ENCODE measurements around the gene SLAMF6.

The SLAMF6 gene

DNA sequence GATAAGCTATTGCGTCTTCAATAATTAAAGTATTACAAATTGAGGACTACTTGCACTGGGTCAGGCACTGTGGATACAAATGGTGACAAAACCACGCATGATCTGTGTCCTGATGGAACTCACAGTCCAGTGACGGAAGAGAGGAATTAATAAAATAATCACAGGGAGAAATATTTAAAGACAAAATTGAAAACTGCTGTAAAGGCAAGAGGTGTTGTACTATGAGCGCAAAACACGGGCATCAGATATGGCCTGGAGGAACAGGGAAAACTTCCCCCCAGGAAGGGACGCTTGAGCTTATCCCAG lies 16.6 kb upstream of the SLAMF6 start:
- H3K4me1 ChIP-seq (ENCODE audit: insufficient read depth, low read length): peaks cover 38% of the 10 kb centered on the region
- H3K9me3 ChIP-seq (ENCODE audit: insufficient read depth, low read length, severe bottlenecking): peaks cover 14% of the 10 kb centered on the region
- TF ChIP-seq EZH2 (IDR thresholded peaks at IDR 0.05; ENCODE audit: borderline replicate concordance, low read depth, low read length, severe bottlenecking): no peak
- TF ChIP-seq, protein P1, sequence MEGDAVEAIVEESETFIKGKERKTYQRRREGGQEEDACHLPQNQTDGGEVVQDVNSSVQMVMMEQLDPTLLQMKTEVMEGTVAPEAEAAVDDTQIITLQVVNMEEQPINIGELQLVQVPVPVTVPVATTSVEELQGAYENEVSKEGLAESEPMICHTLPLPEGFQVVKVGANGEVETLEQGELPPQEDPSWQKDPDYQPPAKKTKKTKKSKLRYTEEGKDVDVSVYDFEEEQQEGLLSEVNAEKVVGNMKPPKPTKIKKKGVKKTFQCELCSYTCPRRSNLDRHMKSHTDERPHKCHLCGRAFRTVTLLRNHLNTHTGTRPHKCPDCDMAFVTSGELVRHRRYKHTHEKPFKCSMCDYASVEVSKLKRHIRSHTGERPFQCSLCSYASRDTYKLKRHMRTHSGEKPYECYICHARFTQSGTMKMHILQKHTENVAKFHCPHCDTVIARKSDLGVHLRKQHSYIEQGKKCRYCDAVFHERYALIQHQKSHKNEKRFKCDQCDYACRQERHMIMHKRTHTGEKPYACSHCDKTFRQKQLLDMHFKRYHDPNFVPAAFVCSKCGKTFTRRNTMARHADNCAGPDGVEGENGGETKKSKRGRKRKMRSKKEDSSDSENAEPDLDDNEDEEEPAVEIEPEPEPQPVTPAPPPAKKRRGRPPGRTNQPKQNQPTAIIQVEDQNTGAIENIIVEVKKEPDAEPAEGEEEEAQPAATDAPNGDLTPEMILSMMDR (IDR thresholded peaks at IDR 0.05; ENCODE audit: borderline replicate concordance, extremely low read depth, low read length, poor library complexity, severe bottlenecking): no peak
- H3K9ac ChIP-seq (ENCODE audit: low read depth, low read length): peak overlapping the region; percentile 53
- peak overlapping the region; percentile 36 for H2AFZ ChIP-seq (ENCODE audit: low read depth, low read length)
- no peaks in the 10 kb centered on the region for H3K27me3 ChIP-seq (ENCODE audit: insufficient read depth, low read length, poor library complexity)
- H3K36me3 ChIP-seq (ENCODE audit: insufficient read depth, low read length): 0 out of 2 replicates have a peak, but pooled peaks cover 3% of the 10 kb centered on the region
- H3K27ac ChIP-seq (ENCODE audit: low read length): peak overlapping the region; percentile 94
- peak overlapping the region; percentile 64 for H3K4me2 ChIP-seq (ENCODE audit: insufficient read depth, low read length)
- no peaks in the 10 kb centered on the region for H4K20me1 ChIP-seq (ENCODE audit: insufficient read depth, low read length)
- no peak for ATAC-seq (ENCODE audit: insufficient read depth, low read depth)
- no peak for DNase-seq
- no peaks in the 10 kb centered on the region for H3K79me2 ChIP-seq (ENCODE audit: insufficient read depth, low read length)
- peak overlapping the region in 1 of 2 experiments; percentile 37; a peak in 2 of 4 replicates for H3K4me3 ChIP-seq (ENCODE audit: low read depth in 1 of 2, low read length in 2 of 2)

DNA sequence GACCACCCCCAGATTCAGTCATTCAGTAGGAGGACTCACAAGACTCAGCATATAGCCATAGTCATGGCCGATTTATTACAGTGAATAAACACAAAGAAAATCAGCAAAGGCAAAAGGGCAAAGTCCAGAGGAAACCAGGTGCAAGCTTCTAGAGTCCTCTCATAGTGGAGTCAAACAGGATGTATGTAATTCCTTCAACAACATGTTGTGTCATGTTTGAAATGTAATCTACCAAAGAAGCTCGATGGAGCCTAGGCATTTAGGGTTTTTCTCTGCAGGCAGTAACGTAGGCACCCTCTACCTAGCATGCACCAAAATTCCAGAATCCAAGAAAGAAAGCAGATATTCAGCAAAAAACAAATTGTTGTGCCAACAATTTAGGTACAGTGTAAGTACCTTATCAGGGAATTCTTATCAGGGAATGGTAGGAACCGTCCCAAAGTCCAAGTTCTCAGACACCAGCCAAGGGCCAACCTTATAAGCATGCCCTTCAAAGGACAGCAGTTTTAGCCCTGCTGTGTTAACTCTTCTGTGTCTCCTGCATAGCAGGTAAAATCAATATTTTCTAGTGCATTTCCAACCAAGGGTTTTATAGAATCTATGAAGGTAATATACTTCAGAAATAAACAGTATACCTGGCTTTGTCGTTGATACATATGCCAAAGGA lies 16.1 kb upstream of the SLAMF6 start:
- Histone ChIP-seq H2AFZ (ENCODE audit: low read depth, low read length) (peak overlapping the region; percentile 15; the same call in 1 of the 2 replicates), H3K9ac (ENCODE audit: low read depth, low read length) (peak overlapping the region; percentile 53), H3K36me3 (ENCODE audit: insufficient read depth, low read length) (0 out of 2 replicates have a peak, but pooled peaks cover 3% of the 10 kb centered on the region), H3K79me2 (ENCODE audit: insufficient read depth, low read length) (no peaks in the 10 kb centered on the region), H4K20me1 (ENCODE audit: insufficient read depth, low read length) (no peaks in the 10 kb centered on the region), H3K27me3 (ENCODE audit: insufficient read depth, low read length, poor library complexity) (no peaks in the 10 kb centered on the region), H3K27ac (ENCODE audit: low read length) (peak overlapping the region; percentile 94), H3K4me1 (ENCODE audit: insufficient read depth, low read length) (peaks cover 38% of the 10 kb centered on the region), H3K9me3 (ENCODE audit: insufficient read depth, low read length, severe bottlenecking) (peaks cover 18% of the 10 kb centered on the region), H3K4me2 (ENCODE audit: insufficient read depth, low read length) (peak overlapping the region; percentile 64), H3K4me3 (ENCODE audit: low read depth in 1 of 2, low read length in 2 of 2) (peak overlapping the region in 1 of 2 experiments; percentile 37; a peak in 2 of 4 replicates)
- DNase-seq (peak; percentile 23), ATAC-seq (ENCODE audit: insufficient read depth, low read depth) (0 out of 3 replicates have a peak, but pooled peaks have one; percentile 6)
- no peak for TF ChIP-seq EZH2 (IDR thresholded peaks at IDR 0.05; ENCODE audit: borderline replicate concordance, low read depth, low read length, severe bottlenecking)
- TF ChIP-seq, protein P1 (IDR thresholded peaks at IDR 0.05; ENCODE audit: borderline replicate concordance, extremely low read depth, low read length, poor library complexity, severe bottlenecking): no peak

- H4K20me1 ChIP-seq (ENCODE audit: insufficient read depth, low read length): no peaks in the 10 kb centered on the region
- no peak for TF ChIP-seq EZH2 (IDR thresholded peaks at IDR 0.05; ENCODE audit: borderline replicate concordance, low read depth, low read length, severe bottlenecking)
- TF ChIP-seq, protein P1 (IDR thresholded peaks at IDR 0.05; ENCODE audit: borderline replicate concordance, extremely low read depth, low read length, poor library complexity, severe bottlenecking): no peak
- ATAC-seq (ENCODE audit: insufficient read depth, low read depth) (no peak), DNase-seq (no peak)
- H3K36me3 ChIP-seq (ENCODE audit: insufficient read depth, low read length): 0 out of 2 replicates have a peak, but pooled peaks cover 3% of the 10 kb centered on the region
- H3K4me2 ChIP-seq (ENCODE audit: insufficient read depth, low read length): no peak overlapping the region
- H3K9me3 ChIP-seq (ENCODE audit: insufficient read depth, low read length, severe bottlenecking): peaks cover 22% of the 10 kb centered on the region
- no peak overlapping the region for H3K4me3 ChIP-seq (ENCODE audit: low read depth in 1 of 2, low read length in 2 of 2)
- no peaks in the 10 kb centered on the region for H3K79me2 ChIP-seq (ENCODE audit: insufficient read depth, low read length)
- peaks cover 38% of the 10 kb centered on the region for H3K4me1 ChIP-seq (ENCODE audit: insufficient read depth, low read length)
- H3K9ac ChIP-seq (ENCODE audit: low read depth, low read length): no peak overlapping the region
- no peaks in the 10 kb centered on the region for H3K27me3 ChIP-seq (ENCODE audit: insufficient read depth, low read length, poor library complexity)
- H2AFZ ChIP-seq (ENCODE audit: low read depth, low read length): no peak overlapping the region
- H3K27ac ChIP-seq (ENCODE audit: low read length): no peak overlapping the region; the same call in 1 of the 2 replicates
Measured at GRCh38 chr1:160537714-160538665, 14.9 kb upstream of the SLAMF6 start.
